HL-60/S4 treated with phorbol 12-myristate 13-acetate at 8.2 ng/mL for 4 days and 3 days (cell line): ENCODE data around the gene PRKG1.
"Not testable (repeated sequence)": the region's sequence is repeated elsewhere in the genome, so short reads cannot be mapped to it uniquely, and the experiment has no call there.

Experiments used
- in situ Hi-C: fragments of 300-500 bp; cut with MboI; formaldehyde crosslinking; loops from 2 replicates; pipeline ENCODE4 v1.15.0; 2022; ENCODE audit warnings: low sequenced_read_pairs

Gene PRKG1

DNA sequence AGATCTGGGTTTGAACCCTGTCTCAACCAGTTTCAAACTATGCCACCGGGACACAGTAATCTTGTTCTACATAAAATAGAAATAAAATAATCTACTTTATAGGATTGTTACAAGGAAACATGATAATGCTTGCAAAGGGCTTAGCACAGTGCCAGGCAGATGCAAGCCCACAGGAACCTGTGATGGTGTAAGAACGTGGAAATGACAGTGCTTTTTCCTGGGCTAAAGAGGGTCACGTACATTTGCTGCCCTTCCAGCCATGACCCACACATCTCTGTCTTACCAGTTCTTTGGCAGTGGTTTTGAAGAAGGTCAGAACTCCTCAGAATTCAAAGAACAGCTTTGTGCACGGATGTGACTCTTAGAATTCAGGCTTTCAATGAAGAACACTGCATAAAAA lies 342.2 kb downstream of the PRKG1 start:
- in situ Hi-C loops: no loop called here

- in situ Hi-C loops: no loop called here
Observed at GRCh38 chr10:51419196-51420093, 345.2 kb downstream of the PRKG1 start.

DNA sequence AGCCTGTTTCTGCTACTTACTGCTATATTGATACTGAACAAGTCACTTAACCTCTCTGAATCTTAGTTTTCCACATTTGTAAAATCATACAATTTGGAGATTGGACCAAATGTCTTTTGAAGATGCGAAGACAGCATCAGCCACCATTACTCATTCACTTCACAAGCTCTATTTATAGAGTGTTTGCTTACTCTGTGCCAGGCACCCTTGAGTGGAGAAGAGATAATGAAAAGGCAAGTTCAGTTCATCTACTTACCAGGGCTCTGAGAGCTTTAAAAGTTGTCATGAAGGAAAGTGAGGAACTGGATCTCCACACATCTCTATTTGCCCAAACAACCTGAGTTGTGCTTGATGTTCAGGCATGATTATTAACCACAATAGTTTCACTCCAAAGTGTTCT lies 347.6 kb downstream of the PRKG1 start:
- in situ Hi-C loops: no loop called here

DNA sequence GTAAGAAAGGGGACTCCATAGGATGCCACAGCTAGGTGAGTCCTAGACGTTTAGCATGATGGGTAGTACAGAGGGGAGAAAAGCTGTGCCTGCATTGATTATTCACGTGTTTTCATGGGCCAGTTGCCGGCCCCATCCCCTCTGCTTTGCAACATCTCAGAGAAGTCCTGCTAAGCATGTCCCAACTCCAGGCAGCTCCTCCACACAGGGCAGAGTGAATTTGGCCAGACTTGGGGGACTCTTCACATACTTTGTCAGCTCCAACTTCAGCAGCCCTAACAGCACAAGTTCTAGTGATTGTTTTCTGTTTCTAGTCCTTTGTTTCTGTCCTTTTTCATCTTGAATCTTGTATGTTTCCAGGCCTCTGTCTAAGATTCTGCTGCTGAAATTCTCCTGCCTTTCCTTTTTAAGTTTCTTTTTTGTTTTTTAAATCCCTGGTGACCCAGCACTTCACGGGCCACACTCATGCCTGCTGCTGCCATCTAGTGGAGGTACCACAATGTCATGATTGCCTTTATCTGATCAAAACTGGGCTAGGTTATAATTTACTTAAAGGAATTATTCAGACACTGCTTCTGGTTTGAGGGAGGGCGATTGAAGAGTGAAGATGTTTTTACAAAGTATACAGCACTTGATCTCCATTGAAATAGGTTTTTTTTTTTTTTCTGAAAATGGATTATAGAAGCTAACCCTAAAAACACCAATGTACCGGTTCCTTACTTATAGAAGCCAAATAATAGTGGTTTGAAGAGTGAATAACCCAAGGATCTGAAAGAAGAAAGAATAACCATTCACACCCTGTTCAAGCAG lies 348.2 kb downstream of the PRKG1 start:
- in situ Hi-C loops: no loop called here

GRCh38 chr10:51423121-51423452 lies 348.8 kb downstream of the PRKG1 start:
- in situ Hi-C loops: no loop called here

- in situ Hi-C loops: no loop called here
Observed at GRCh38 chr10:51425431-51425830, 351.1 kb downstream of the PRKG1 start.

GRCh38 chr10:51427758-51428157 lies 353.5 kb downstream of the PRKG1 start:
- in situ Hi-C loops: no loop called here

- in situ Hi-C loops: no loop called here
Observed at GRCh38 chr10:51430506-51430905, 356.2 kb downstream of the PRKG1 start.

DNA sequence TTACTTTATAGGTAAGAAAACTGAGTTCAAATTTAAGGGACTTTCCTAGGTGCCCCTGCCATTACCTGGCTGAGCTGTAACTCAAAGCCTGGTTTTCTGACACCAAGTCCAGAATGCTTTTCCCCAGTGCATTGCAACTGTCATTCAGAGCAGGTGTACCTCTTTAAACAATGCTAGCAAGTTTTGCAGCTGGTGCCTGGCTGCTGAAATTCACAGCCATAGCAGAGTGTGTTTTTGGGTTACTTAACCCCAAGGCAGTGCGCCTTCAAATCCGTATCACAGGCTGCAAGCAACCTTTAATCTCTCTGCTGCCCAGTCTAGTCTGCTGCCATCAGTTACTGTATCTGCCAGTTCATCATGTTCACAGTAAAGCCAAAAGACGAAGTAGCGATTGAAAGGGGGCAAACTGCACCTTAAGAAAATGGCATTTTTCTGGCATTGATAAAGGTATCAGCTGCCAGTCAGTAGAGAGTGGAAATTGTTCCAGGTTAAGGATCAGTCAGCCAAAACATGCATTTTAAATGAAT lies 359.7 kb downstream of the PRKG1 start:
- in situ Hi-C loops: no loop called here

GRCh38 chr10:51436805-51437204 lies 362.5 kb downstream of the PRKG1 start:
- in situ Hi-C loops: no loop called here

GRCh38 chr10:51439645-51440044 lies 365.4 kb downstream of the PRKG1 start:
- in situ Hi-C loops: no loop called here

GRCh38 chr10:51445588-51445987 lies 371.3 kb downstream of the PRKG1 start:
- in situ Hi-C loops: no loop called here

- in situ Hi-C loops: no loop called here
Observed at GRCh38 chr10:51447119-51447518, 372.8 kb downstream of the PRKG1 start.

DNA sequence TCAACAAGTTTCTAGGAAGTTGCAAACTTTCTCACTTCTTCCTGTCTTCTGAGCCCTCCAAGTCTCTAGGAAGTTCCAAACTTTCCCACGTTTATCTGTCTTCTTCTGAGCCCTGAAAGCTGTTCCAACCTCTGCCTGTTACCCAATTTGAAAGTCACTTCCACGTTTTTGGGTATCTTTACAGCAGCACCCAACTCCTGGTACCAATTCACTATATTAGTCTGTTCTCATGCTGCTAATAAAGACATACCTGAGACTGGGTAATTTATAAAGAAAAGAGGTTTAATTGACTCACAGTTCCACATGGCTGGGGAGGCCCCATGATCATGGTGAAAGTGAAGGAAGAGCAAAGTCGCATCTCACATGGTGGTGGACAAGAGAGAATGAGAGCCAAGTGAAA lies 381.5 kb downstream of the PRKG1 start:
- in situ Hi-C loops: not testable (repeated sequence)

- in situ Hi-C loops: no loop called here
Observed at GRCh38 chr10:51459476-51459875, 385.2 kb downstream of the PRKG1 start.

- in situ Hi-C loops: no loop called here
Observed at GRCh38 chr10:51462076-51462779, 387.9 kb downstream of the PRKG1 start.

- in situ Hi-C loops: no loop called here
Observed at GRCh38 chr10:51468424-51468823, 394.1 kb downstream of the PRKG1 start.

- in situ Hi-C loops: no loop called here
Observed at GRCh38 chr10:51469686-51470085, 395.4 kb downstream of the PRKG1 start.

- in situ Hi-C loops: no loop called here
Observed at GRCh38 chr10:51471271-51471670, 397.0 kb downstream of the PRKG1 start.

DNA sequence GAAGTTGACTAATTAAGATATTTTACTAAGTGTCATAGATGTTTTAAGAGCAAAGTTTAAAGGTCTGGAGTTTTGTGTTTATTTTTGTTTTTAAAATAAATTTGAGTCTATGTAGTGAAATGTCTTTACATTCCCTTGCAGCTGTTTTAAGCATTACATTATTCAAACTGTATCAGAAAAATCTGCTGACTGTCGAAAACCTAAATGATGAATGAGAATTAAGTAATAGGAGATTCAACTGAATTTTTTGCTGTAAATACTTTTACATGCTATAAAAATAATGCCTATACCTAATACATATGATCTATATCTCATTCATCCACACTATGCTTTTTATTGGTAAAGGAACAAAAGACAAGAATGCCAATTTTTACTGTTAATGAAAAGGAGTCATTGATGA lies 397.9 kb downstream of the PRKG1 start:
- in situ Hi-C loops: no loop called here

DNA sequence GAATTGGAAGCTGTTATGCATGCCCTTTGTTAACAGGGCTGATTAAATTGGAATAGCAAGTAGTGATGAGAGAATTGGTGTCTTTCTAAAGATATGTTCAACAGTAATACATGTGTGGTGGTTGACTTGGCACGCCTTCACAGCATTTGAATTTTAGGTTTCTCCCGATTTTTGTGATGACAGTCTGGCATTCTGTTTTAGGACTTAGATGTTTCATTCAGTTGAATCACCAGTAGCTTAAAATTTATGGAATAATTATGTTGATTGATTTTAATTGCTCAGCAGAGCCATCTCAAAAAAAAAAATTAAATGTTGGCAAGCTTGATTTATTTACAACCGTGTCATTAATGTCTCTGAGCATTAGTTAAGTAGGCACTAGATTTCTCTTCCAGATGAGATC lies 405.4 kb downstream of the PRKG1 start:
- in situ Hi-C loops: no loop called here
